ENCODE results near the gene SORL1.
"Not testable (repeated sequence)": the region's sequence is repeated elsewhere in the genome, so short reads cannot be mapped to it uniquely, and the experiment has no call there.

Gene SORL1

GRCh38 chr11:121637587-121637986, 185.5 kb downstream of the SORL1 start:
- DNase-seq = not testable (repeated sequence)

- no peak for DNase-seq
Measured at GRCh38 chr11:121643479-121644186, 191.5 kb downstream of the SORL1 start.

- DNase-seq = no peak
Measured at GRCh38 chr11:121644187-121644512, 192.0 kb downstream of the SORL1 start.

- no peak for DNase-seq
Measured at GRCh38 chr11:121645001-121645400, 192.9 kb downstream of the SORL1 start.

GRCh38 chr11:121645596-121645995, 193.5 kb downstream of the SORL1 start:
- DNase-seq = no peak

GRCh38 chr11:121648306-121648705, 196.2 kb downstream of the SORL1 start:
- DNase-seq = no peak

GRCh38 chr11:121649798-121650197, 197.7 kb downstream of the SORL1 start:
- no peak for DNase-seq

- no peak for DNase-seq
Measured at GRCh38 chr11:121650351-121651256, 198.5 kb downstream of the SORL1 start.

GRCh38 chr11:121651257-121651605, 199.1 kb downstream of the SORL1 start:
- no peak for DNase-seq

- DNase-seq = no peak
Measured at GRCh38 chr11:121652971-121653370, 200.9 kb downstream of the SORL1 start.

GRCh38 chr11:121654259-121654842, 202.2 kb downstream of the SORL1 start:
- no peak for DNase-seq

- no peak for DNase-seq
Measured at GRCh38 chr11:121654843-121655536, 202.9 kb downstream of the SORL1 start.

GRCh38 chr11:121655537-121656327, 203.6 kb downstream of the SORL1 start:
- peak; percentile 68 for DNase-seq

GRCh38 chr11:121656328-121657090, 204.4 kb downstream of the SORL1 start:
- no peak for DNase-seq

GRCh38 chr11:121657146-121657545, 205.0 kb downstream of the SORL1 start:
- DNase-seq = no peak

- DNase-seq = no peak
Measured at GRCh38 chr11:121659811-121660210, 207.7 kb downstream of the SORL1 start.

GRCh38 chr11:121661880-121662486, 209.9 kb downstream of the SORL1 start:
- DNase-seq = no peak

- DNase-seq = no peak
Measured at GRCh38 chr11:121664144-121664543, 212.0 kb downstream of the SORL1 start.

- DNase-seq = peak; percentile 2
Measured at GRCh38 chr11:121665206-121665838, 213.2 kb downstream of the SORL1 start.

GRCh38 chr11:121667836-121668235, 215.7 kb downstream of the SORL1 start:
- DNase-seq = no peak

GRCh38 chr11:121669422-121669821, 217.3 kb downstream of the SORL1 start:
- DNase-seq = no peak

Measured in NCI-H2171 treated with DMSO at 0.1 percent for 48 hours (cell line).